Suprapubic skin (tissue), 3 donors: Measurements from ENCODE around the gene TIPIN.

Experiments used
- POLR2A ChIP-seq, 2 donors: fragments of 450-650 bp; IDR thresholded peaks; one replicate each; pipeline ENCODE4 v1.6.1; 2017; ENCODE audit warnings: antibody characterized with exemption in 2 of 2, mild to moderate bottlenecking in 2 of 2, moderate library complexity in 2 of 2
- TF ChIP-seq, protein P1 (sequence below), 2 donors: fragments of 200-600 bp in 1 of 2; fragments of 450-650 bp in 1 of 2; sonication (generic) in 1 of 2; IDR thresholded peaks; one replicate each; pipeline ENCODE4 v1.5.1; 2016 to 2019; ENCODE audit warnings: antibody characterized with exemption in 2 of 2, mild to moderate bottlenecking in 1 of 2, moderate library complexity in 1 of 2

- TF ChIP-seq POLR2A (IDR thresholded peaks at IDR 0.05): no peak
- TF ChIP-seq, protein P1, sequence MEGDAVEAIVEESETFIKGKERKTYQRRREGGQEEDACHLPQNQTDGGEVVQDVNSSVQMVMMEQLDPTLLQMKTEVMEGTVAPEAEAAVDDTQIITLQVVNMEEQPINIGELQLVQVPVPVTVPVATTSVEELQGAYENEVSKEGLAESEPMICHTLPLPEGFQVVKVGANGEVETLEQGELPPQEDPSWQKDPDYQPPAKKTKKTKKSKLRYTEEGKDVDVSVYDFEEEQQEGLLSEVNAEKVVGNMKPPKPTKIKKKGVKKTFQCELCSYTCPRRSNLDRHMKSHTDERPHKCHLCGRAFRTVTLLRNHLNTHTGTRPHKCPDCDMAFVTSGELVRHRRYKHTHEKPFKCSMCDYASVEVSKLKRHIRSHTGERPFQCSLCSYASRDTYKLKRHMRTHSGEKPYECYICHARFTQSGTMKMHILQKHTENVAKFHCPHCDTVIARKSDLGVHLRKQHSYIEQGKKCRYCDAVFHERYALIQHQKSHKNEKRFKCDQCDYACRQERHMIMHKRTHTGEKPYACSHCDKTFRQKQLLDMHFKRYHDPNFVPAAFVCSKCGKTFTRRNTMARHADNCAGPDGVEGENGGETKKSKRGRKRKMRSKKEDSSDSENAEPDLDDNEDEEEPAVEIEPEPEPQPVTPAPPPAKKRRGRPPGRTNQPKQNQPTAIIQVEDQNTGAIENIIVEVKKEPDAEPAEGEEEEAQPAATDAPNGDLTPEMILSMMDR (IDR thresholded peaks at IDR 0.05): no peak
Measured at GRCh38 chr15:66298803-66299251, 57.7 kb downstream of the TIPIN start.
